Keratinocyte (primary cell): ENCODE data around the gene SLC13A1. TPM values are rescaled to one million over a fixed set of nuclear protein-coding genes. Genes with fewer than 3 reads are reported as not detected.
"Not testable (repeated sequence)": the region's sequence is repeated elsewhere in the genome, so short reads cannot be mapped to it uniquely, and the experiment has no call there.

Source experiments
- DNase-seq: peaks from one replicate; pipeline ENCODE4 v3.0.0-alpha.2; 2011; ENCODE audit warnings: low read depth, missing footprints, low spot score
- FAIRE-seq: peaks from 2 replicates; lab custom pipeline; 2011; peaks lifted over from hg19 to GRCh38; lab: Jason Lieb, UNC
- H2AFZ ChIP-seq: 2 replicates; pipeline ENCODE4 v1.6.0; 2012; ENCODE audit warnings: low read length, control low read depth, inconsistent platforms; ENCODE audit not compliant: control insufficient read depth
- H3K27ac ChIP-seq: 2 replicates; pipeline ENCODE4 v1.5.1; 2011; ENCODE audit warnings: low read length; ENCODE audit not compliant: control insufficient read depth, insufficient read depth
- H3K27me3 ChIP-seq: 3 replicates; pipeline ENCODE4 v1.6.0; 2011; ENCODE audit warnings: low read length; ENCODE audit not compliant: control insufficient read depth, insufficient read depth; ENCODE audit errors: extremely low read depth
- H3K36me3 ChIP-seq, 2 experiments: 2 replicates in 1 of 2; 3 replicates in 1 of 2; pipeline ENCODE4 v1.5.1; 2011; ENCODE audit warnings: low read length in 2 of 2, mild to moderate bottlenecking in 1 of 2; ENCODE audit not compliant: control insufficient read depth in 2 of 2, insufficient read depth in 2 of 2; ENCODE audit errors: extremely low read depth in 1 of 2
- H3K4me1 ChIP-seq: 3 replicates; pipeline ENCODE4 v1.5.1; 2011; ENCODE audit warnings: low read length; ENCODE audit not compliant: control insufficient read depth, insufficient read depth; ENCODE audit errors: extremely low read depth
- H3K4me2 ChIP-seq: 3 replicates; pipeline ENCODE4 v1.6.0; 2011; ENCODE audit warnings: low read depth, low read length; ENCODE audit not compliant: control insufficient read depth, insufficient read depth; ENCODE audit errors: extremely low read depth
- H3K4me3 ChIP-seq, 3 experiments: fragments of 200-600 bp in 1 of 3; sonication (generic) in 1 of 3; 2 replicates in 2 of 3; 3 replicates in 1 of 3; pipeline ENCODE4 v1.5.1; 2011 to 2016; ENCODE audit warnings: low read length in 3 of 3, mild to moderate bottlenecking in 3 of 3, control low read depth in 2 of 3, inconsistent platforms in 1 of 3, low read depth in 1 of 3, mixed read lengths in 1 of 3, mixed run types in 1 of 3, moderate library complexity in 1 of 3; ENCODE audit not compliant: control insufficient read depth in 2 of 3, insufficient read depth in 2 of 3; ENCODE audit errors: extremely low read depth in 1 of 3
- H3K79me2 ChIP-seq: 2 replicates; pipeline ENCODE4 v1.6.0; 2012; ENCODE audit warnings: low read length; ENCODE audit not compliant: control insufficient read depth, insufficient read depth
- H3K9ac ChIP-seq: 3 replicates; pipeline ENCODE4 v1.6.0; 2011; ENCODE audit warnings: low read length; ENCODE audit not compliant: control insufficient read depth, insufficient read depth; ENCODE audit errors: extremely low read depth
- H3K9me1 ChIP-seq: 3 replicates; pipeline ENCODE4 v1.6.0; 2011; ENCODE audit warnings: low read length; ENCODE audit not compliant: control insufficient read depth, insufficient read depth; ENCODE audit errors: extremely low read depth
- H3K9me3 ChIP-seq: 2 replicates; pipeline ENCODE4 v1.5.1; 2012; ENCODE audit warnings: low read depth, low read length; ENCODE audit not compliant: control insufficient read depth
- H4K20me1 ChIP-seq: 3 replicates; pipeline ENCODE4 v1.6.0; 2011; ENCODE audit warnings: low read length; ENCODE audit not compliant: control insufficient read depth, insufficient read depth; ENCODE audit errors: extremely low read depth
- EZH2 ChIP-seq: IDR thresholded peaks from one replicate; pipeline ENCODE4 v1.6.1; 2012; ENCODE audit warnings: inconsistent platforms, mild to moderate bottlenecking, low read length, moderate library complexity
- dilution Hi-C: fragments of 300-500 bp; cut with MboI; formaldehyde crosslinking; loops from one replicate; pipeline ENCODE4 v1.7.0; 2020; ENCODE audit warnings: low sequenced_read_pairs; ENCODE audit not compliant: extremely low pct_ligation_motif_present
- polyA plus RNA-seq, 5 experiments: library from polyadenylated mRNA; depleted of rRNA in 3 of 5; stranded (reverse) in 3 of 5; stranded (forward) in 1 of 5; unstranded in 1 of 5; fragments of >200 nt; gene quantifications; 1 replicate in 1 of 5; 2 replicates in 3 of 5; 3 replicates in 1 of 5; pipeline versions ENCODE4 v1.2.1 to v1.2.3, GENCODE V29; 2011 to 2012; ENCODE audit warnings: missing spikeins in 2 of 5, low read depth in 1 of 5, low replicate concordance in 1 of 5
- TF ChIP-seq, protein P1 (sequence below), 3 experiments: IDR thresholded peaks in 1 of 3; conservative IDR thresholded peaks in 1 of 3; optimal IDR thresholded peaks in 1 of 3; 2 replicates in 2 of 3; 3 replicates in 1 of 3; pipeline versions ENCODE3 to v1.5.1; 2011; ENCODE audit warnings: low read length in 3 of 3, mild to moderate bottlenecking in 3 of 3, moderate library complexity in 2 of 3, control low read depth in 1 of 3, inconsistent platforms in 1 of 3; ENCODE audit not compliant: insufficient read depth in 2 of 3; ENCODE audit errors: extremely low read depth in 1 of 3

SLC13A1 gene
- polyA plus RNA-seq, 1 donor (not counting 4 experiments of a cell fraction or from before 2014, with no cell fraction given), result not detected

DNA sequence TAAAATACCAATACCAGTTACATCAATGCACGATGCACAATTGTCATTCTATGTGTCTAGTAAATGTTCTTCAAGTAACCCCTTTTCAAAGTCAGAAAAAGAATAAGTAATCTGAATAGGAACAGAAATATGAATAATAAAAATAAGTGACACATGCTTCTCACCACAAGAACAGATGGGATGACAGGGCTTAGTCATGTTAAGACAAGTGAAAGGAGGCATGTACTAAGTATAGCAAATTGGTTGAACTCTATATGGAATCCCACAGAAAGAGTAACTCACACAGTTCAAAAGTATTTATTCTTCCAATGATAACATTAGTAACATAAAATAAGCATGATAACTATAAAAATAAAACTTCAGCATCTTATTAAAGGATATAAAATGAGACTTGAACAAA is 103.3 kb downstream of the SLC13A1 start:
- Histone ChIP-seq H3K36me3 (no peaks in the 10 kb centered on the region), H3K9me1 (no peaks in the 10 kb centered on the region), H3K9me3 (no peaks in the 10 kb centered on the region), H3K27me3 (no peaks in the 10 kb centered on the region), H3K9ac (no peak overlapping the region), H3K4me2 (no peak overlapping the region), H2AFZ (no peak overlapping the region), H3K4me1 (no peaks in the 10 kb centered on the region), H3K4me3 (no peak overlapping the region), H4K20me1 (no peaks in the 10 kb centered on the region), H3K79me2 (no peaks in the 10 kb centered on the region), H3K27ac (no peak overlapping the region)
- DNase-seq (no peak), FAIRE-seq (no peak)
- dilution Hi-C loops, result no loop called here
- TF ChIP-seq, protein P1, sequence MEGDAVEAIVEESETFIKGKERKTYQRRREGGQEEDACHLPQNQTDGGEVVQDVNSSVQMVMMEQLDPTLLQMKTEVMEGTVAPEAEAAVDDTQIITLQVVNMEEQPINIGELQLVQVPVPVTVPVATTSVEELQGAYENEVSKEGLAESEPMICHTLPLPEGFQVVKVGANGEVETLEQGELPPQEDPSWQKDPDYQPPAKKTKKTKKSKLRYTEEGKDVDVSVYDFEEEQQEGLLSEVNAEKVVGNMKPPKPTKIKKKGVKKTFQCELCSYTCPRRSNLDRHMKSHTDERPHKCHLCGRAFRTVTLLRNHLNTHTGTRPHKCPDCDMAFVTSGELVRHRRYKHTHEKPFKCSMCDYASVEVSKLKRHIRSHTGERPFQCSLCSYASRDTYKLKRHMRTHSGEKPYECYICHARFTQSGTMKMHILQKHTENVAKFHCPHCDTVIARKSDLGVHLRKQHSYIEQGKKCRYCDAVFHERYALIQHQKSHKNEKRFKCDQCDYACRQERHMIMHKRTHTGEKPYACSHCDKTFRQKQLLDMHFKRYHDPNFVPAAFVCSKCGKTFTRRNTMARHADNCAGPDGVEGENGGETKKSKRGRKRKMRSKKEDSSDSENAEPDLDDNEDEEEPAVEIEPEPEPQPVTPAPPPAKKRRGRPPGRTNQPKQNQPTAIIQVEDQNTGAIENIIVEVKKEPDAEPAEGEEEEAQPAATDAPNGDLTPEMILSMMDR (optimal IDR thresholded peaks at IDR 0.05 in 1 of 3, IDR thresholded peaks at IDR 0.05 in 1 of 3, conservative IDR thresholded peaks at IDR 0.05 in 1 of 3; ENCODE audit: extremely low read depth in 1 of 3, insufficient read depth in 2 of 3, low read length in 3 of 3), result no peak
- no peak for TF ChIP-seq EZH2

DNA sequence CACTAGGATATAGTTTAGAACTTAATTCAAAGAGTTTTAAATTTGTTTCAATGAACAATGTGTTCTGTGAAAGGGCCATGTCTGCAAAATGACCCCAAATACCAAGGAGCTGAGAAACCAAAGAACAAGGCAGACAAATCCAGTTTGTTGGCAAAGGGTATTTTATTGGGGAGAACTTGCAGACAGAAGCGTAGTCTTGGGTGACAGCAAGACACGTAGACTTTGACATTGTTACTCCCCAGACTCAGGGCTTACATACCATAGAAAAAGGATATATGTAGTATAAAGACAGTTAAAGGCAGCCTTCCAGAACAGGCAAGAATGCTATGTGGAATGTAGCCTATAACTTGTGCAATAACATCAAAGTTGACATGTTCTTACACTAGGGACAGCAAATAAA is 109.3 kb downstream of the SLC13A1 start:
- no peaks in the 10 kb centered on the region for H3K36me3 ChIP-seq
- no peaks in the 10 kb centered on the region for H4K20me1 ChIP-seq
- FAIRE-seq (no peak), DNase-seq (no peak)
- H3K4me2 ChIP-seq, result no peak overlapping the region
- no peak overlapping the region for H3K4me3 ChIP-seq
- dilution Hi-C loops, result no loop called here
- no peak overlapping the region for H3K9ac ChIP-seq
- no peaks in the 10 kb centered on the region for H3K27me3 ChIP-seq
- H3K9me1 ChIP-seq, result no peaks in the 10 kb centered on the region
- H3K27ac ChIP-seq, result no peak overlapping the region
- H2AFZ ChIP-seq, result no peak overlapping the region
- no peaks in the 10 kb centered on the region for H3K9me3 ChIP-seq
- H3K4me1 ChIP-seq, result no peaks in the 10 kb centered on the region
- no peaks in the 10 kb centered on the region for H3K79me2 ChIP-seq
- TF ChIP-seq EZH2, result no peak
- TF ChIP-seq, protein P1 (optimal IDR thresholded peaks at IDR 0.05 in 1 of 3, IDR thresholded peaks at IDR 0.05 in 1 of 3, conservative IDR thresholded peaks at IDR 0.05 in 1 of 3; ENCODE audit: extremely low read depth in 1 of 3, insufficient read depth in 2 of 3, low read length in 3 of 3), result no peak

DNA sequence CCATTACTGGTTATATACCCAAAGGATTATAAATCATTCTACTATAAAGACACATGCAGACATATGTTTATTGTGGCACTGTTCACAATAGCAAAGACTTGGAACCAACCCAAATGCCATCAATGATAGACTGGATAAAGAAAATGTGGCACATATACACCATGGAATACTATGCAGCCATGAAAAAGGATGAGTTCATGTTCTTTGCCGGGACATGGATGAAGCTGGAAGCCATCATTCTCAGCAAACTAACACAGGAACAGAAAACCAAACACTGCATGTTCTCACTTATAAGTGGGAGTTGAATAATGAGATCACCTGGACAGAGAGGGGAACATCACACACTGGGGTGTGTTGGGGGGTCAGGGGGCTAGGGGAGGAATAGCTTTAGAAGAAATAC is 112.9 kb downstream of the SLC13A1 start:
- H3K9me3 ChIP-seq, H3K9me1 ChIP-seq, dilution Hi-C loops, H3K4me1 ChIP-seq, H3K79me2 ChIP-seq, H3K36me3 ChIP-seq, H2AFZ ChIP-seq, H3K27me3 ChIP-seq, H4K20me1 ChIP-seq, H3K4me2 ChIP-seq, FAIRE-seq, H3K27ac ChIP-seq, DNase-seq, H3K4me3 ChIP-seq, H3K9ac ChIP-seq: not testable (repeated sequence)

DNA sequence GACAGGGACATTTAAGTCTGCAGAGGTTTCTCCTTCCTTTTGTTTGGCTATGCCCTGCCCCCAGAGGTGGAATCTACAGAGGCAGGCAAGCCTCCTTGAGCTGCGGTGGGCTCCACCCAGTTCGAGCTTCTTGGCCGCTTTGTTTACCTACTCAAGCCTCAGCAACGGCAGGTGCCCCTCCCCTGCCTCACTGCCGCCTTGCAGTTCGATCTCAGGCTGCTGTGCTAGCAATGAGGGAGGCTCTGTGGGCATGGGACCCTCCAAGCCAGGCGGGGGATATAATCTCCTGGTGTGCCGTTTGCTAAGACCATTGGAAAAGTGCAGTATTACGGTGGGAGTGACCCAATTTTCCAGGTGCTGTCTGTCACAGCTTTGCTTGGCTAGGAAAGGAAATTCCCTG is 114.9 kb downstream of the SLC13A1 start:
- H4K20me1 ChIP-seq, H3K36me3 ChIP-seq, H3K27ac ChIP-seq, FAIRE-seq, DNase-seq, dilution Hi-C loops, H3K4me2 ChIP-seq, H3K79me2 ChIP-seq, H3K27me3 ChIP-seq, H3K9me3 ChIP-seq, H3K9ac ChIP-seq, H3K4me1 ChIP-seq, H3K9me1 ChIP-seq, H2AFZ ChIP-seq, H3K4me3 ChIP-seq: not testable (repeated sequence)
